HG03571 (cell line): ENCODE results near the gene IFNGR1.

Source experiments
- ATAC-seq: cut with Tn5 transposase; IDR thresholded peaks from one replicate; pipeline ENCODE4 v1.9.1; 2021; ENCODE audit not compliant: unreplicated experiment

Gene IFNGR1

DNA sequence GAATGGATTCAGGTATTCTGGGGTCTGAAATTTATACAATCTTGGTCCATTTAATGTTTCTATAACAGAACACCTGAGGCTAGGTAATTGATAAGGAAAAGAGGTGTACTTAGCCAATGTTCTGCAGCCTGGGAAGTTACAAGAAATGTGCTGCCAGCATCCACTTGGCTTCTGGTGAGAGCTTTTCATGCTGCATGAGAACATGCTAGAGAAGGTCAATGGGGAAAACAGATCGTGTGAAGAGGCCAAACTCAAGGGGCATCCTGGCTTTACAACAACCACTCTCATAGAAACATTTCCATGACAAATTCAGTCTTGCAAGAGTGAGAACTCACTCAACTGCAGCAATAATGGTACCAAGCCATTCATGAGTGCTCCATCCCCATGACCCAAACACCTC lies 62.5 kb downstream of the IFNGR1 start:
- no peak for ATAC-seq

DNA sequence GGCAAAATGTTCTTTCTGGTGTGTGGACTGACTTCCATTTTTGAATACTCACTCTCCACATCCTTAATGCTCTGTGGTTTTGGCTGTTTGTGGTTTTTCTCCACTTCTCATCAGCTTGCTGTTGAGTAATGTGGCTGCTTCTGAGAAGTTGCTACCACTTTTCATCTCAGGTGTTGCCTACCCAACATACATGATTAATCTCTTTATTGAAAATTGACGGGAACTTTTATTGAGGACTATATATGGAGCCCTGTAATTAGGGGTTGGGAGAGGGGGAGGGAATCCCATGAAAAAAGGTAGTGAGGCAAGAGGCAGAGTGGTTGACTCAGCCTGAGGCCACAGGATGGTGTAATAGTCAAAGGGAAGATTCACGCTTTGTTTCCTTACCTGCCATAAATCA lies 63.4 kb downstream of the IFNGR1 start:
- ATAC-seq, result peak; percentile 74

DNA sequence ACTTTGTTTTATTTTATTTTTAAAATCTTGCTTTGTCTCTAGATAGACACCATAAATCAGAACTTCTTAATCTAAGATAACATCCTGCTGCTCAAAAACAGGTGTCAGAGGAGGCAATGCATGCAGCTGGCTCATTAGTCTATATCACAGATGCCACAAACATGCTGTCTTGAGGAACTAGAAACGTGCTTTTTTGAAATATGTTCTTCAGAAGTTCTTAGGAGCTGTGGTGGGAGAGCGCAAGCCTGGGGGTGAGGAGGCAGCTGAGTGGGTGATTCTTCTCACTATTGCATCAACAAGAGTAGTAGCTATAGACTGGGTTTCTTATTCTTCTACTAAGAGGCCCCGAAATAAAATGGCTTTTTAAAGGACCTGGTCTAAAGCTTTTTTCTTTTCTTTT lies 69.1 kb downstream of the IFNGR1 start:
- ATAC-seq, result no peak

DNA sequence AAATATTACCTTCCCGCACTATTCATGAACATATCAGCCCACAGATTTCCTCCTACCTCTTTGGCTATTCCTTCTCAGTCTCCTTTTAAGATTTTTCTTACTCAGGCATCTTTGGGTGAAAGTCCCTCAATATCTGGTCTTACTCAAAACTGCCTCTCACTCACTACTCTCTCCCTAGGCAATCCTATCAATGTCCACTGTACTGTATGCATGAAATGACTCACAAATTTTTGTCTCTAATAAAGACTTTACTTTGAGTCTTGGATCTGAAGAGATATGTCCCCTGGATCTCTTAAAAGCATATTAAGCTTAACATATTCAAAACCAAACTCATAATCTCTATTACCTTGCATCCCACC lies 70.2 kb downstream of the IFNGR1 start:
- no peak for ATAC-seq

DNA sequence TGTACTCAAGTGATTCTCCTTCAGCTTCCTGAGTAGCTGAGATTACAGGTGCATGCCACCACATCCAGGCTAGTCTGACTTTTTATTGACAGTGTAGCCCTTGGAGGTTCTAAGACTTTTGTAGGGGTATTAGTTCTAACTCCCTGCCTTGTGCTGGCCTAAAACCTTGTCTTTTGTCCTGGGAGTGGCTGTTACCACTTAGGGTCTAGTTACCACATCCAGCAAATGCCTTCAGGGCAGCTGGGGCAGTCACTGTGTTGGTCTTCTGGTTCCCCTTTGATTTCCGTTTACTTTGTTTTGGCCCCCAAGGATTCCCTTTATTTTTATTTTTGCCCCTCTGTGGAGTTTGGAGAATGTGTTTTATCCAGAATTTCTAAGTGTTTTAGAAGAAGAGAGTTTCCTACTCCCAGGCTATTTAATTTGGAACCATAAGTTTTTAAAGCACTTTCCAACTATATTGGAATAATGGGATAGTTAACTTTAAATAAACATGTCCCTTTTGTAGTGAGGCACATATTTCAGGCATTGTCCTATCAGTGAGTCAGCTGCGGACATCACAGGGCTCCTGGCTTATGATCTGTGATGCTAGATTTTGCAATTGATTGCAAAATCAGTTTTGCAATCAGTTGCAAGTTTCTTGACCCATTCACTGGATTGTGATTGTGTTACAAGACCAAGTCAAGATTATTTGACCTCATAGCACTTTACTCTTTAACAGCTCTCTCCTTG lies 70.7 kb downstream of the IFNGR1 start:
- ATAC-seq, result no peak
